Fibroblast of the aortic adventitia (primary cell): ENCODE measurements around the gene KAT6B. TPM values are rescaled to one million over a fixed set of nuclear protein-coding genes. Genes with fewer than 3 reads are reported as not detected.
"Not testable (repeated sequence)": the region's sequence is repeated elsewhere in the genome, so short reads cannot be mapped to it uniquely, and the experiment has no call there.

ENCODE experiments used
- DNase-seq: peaks from one replicate; pipeline ENCODE4 v3.0.0-alpha.2; 2010; ENCODE audit warnings: low read depth
- H3K4me3 ChIP-seq: 2 replicates; pipeline ENCODE4 v1.5.1; 2011; ENCODE audit warnings: low read depth, mild to moderate bottlenecking, control low read depth, low read length, moderate library complexity
- CTCF ChIP-seq: IDR thresholded peaks from 2 replicates; pipeline ENCODE4 v1.5.1; 2011; ENCODE audit warnings: mild to moderate bottlenecking, low read length, control low read depth, inconsistent platforms; ENCODE audit not compliant: insufficient read depth
- total RNA-seq: library from RNA; depleted of rRNA; stranded (reverse); fragments of >200 nt; gene quantifications from 2 replicates; pipeline ENCODE4 v1.2.3, GENCODE V29; 2012; ENCODE audit warnings: low replicate concordance

Gene KAT6B
- total RNA-seq, 1 donor, result 38.9 TPM

DNA sequence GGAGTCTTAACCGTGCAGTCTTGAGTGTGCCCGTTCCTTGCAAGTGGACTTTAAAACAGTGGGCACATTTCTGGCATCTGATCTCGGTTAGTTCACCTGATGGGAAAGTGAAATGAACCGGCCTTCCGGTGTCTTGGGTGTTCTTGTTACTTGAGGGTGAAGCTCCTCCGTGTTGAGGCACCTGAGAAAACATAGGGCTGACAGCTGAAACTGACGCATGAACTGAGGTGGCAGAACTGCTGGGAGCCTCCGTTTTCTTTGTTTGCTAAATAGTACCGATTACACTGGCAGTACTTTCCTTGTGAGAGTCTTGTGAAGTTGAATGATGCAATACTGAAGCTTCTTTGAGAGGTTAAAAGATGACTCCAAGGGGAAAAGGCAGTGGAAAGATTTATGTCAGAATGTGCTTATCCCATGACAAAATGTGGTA is 222.3 kb downstream of the KAT6B start:
- H3K4me3 ChIP-seq, result no peak overlapping the region
- TF ChIP-seq CTCF, result no peak
- peak; percentile 20 for DNase-seq

GRCh38 chr10:75049316-75050148 is 223.1 kb downstream of the KAT6B start:
- no peak overlapping the region for H3K4me3 ChIP-seq
- peak; percentile 73 for DNase-seq
- no peak for TF ChIP-seq CTCF

GRCh38 chr10:75050149-75050919 is 223.9 kb downstream of the KAT6B start:
- H3K4me3 ChIP-seq, result no peak overlapping the region
- no peak for DNase-seq
- TF ChIP-seq CTCF, result no peak

DNA sequence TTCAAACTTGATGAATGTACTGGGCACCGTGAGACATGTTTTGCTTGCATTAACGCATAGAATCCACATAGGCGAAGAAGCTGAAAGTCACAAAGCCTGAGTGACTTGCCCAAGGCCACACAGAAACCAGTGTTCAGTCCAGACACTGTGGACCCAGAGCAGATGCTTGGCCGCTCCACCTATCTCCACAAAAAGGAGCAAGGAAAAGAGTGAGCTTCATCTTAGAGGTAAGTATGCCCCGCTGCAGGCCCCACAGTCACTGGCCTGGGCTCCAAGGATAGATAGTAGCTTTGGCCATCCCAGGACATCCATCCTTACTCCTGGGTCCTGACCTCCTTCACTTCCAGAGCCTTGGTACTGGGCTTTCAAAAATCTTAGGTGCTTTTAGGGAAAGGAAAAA is 224.9 kb downstream of the KAT6B start:
- TF ChIP-seq CTCF, result no peak
- DNase-seq, result no peak
- no peak overlapping the region for H3K4me3 ChIP-seq

GRCh38 chr10:75055896-75056406 is 229.6 kb downstream of the KAT6B start:
- not testable (repeated sequence) for DNase-seq, H3K4me3 ChIP-seq

DNA sequence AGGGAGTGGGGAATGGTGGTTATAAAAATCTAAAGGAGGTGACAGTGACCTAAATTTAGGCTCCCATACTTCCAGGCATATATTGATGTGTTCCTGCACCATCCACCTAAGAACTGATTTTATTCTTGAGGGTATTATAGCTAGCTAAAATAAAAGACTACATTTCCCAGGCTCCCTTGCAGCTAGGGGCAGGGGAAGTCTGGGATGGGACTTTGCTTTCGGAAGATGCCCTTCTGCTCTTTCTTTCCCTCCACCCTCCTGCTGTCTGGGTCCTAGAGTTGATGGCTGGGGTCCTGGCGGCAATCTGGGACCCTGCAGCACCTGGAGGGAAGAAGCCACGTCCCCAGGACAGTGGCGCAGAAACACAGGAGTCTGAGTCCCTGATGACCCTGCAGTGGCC is 231.3 kb downstream of the KAT6B start:
- no peak for DNase-seq
- TF ChIP-seq CTCF, result no peak
- H3K4me3 ChIP-seq, result no peak overlapping the region

GRCh38 chr10:75058161-75058560 is 231.8 kb downstream of the KAT6B start:
- no peak for TF ChIP-seq CTCF
- peak; percentile 26 for DNase-seq
- H3K4me3 ChIP-seq, result no peak overlapping the region
